Testis (tissue), 3 donors: ENCODE results near the gene PROSER3. TPM values are rescaled to one million over a fixed set of nuclear protein-coding genes. Genes with fewer than 3 reads are reported as not detected.

Source experiments
- DNase-seq: peaks from one replicate; pipeline ENCODE4 v3.0.0-alpha.2; 2019
- H3K27ac ChIP-seq, 2 donors: fragments of 200-600 bp; sonication (generic); one replicate each; pipeline ENCODE4 v1.5.1; 2019
- H3K27me3 ChIP-seq: fragments of 200-600 bp; sonication (generic); one replicate; pipeline ENCODE4 v1.5.1; 2019
- H3K36me3 ChIP-seq: fragments of 200-600 bp; sonication (generic); one replicate; pipeline ENCODE4 v1.5.1; 2017; ENCODE audit warnings: low read depth; ENCODE audit errors: missing control alignments
- H3K4me1 ChIP-seq: fragments of 200-600 bp; sonication (generic); one replicate; pipeline ENCODE4 v1.5.1; 2019
- H3K4me3 ChIP-seq, 2 donors: fragments of 200-600 bp; sonication (generic); one replicate each; pipeline ENCODE4 v1.5.1; 2017 to 2019
- H3K9me3 ChIP-seq: fragments of 200-600 bp; sonication (generic); one replicate; pipeline ENCODE4 v1.5.1; 2017
- CTCF ChIP-seq, 3 experiments: fragments of 450-650 bp in 2 of 3; fragments of 200-600 bp in 1 of 3; sonication (generic) in 1 of 3; IDR thresholded peaks; one replicate each; pipeline ENCODE4 v1.5.1; 2016 to 2019; ENCODE audit warnings: antibody characterized with exemption in 3 of 3, mild to moderate bottlenecking in 2 of 3, moderate library complexity in 1 of 3
- POLR2A ChIP-seq: fragments of 450-650 bp; IDR thresholded peaks from one replicate; pipeline ENCODE4 v1.6.1; 2017; ENCODE audit warnings: antibody characterized with exemption, mild to moderate bottlenecking, moderate library complexity
- WGBS, 2 donors: methylation state at CpG; one replicate each; pipeline ENCODE4 v1.1.5; 2018; 5-methylcytosine and 5-hydroxymethylcytosine counted together
- intact Hi-C: fragments of 100-400 bp; cut with DNase I; formaldehyde crosslinking; loops from one replicate; pipeline ENCODE4 v1.15.1; 2023; ENCODE audit warnings: low total_unique reads
- polyA plus RNA-seq: library from polyadenylated mRNA; stranded (reverse); fragments of 350-450 nt; fragmentation: Illumina TruSeq; extraction: RNeasy Lipid Tissue Mini Kit (QIAGEN cat#74804); gene quantifications from one replicate; pipeline ENCODE4 v1.2.3, GENCODE V29; 2014; ENCODE audit warnings: low read depth, low replicate concordance; ENCODE audit not compliant: insufficient read depth
- total RNA-seq, 2 donors: library from RNA; depleted of rRNA; stranded (reverse); fragments of >200 nt; gene quantifications; one replicate each; pipeline ENCODE4 v1.2.3, GENCODE V29; 2016

PROSER3 gene
- total and polyA plus RNA-seq, 3 donors from 2014 or later: 48.3 to 75.9 (median 72.0) TPM

GRCh38 chr19:35727053-35727955 lies 30.7 kb upstream of the PROSER3 start:
- no peak overlapping the region for H3K27ac ChIP-seq
- no peaks in the 10 kb centered on the region for H3K4me1 ChIP-seq
- no peak overlapping the region for H3K4me3 ChIP-seq
- WGBS, 2 donors: 93 to 95% methylated on average over 12 to 23 of the region's 25 CpGs
- H3K27me3 ChIP-seq: no peaks in the 10 kb centered on the region
- intact Hi-C loops: no loop called here
- no peak for DNase-seq
- no peaks in the 10 kb centered on the region for H3K9me3 ChIP-seq
- TF ChIP-seq POLR2A: no peak
- no peak for TF ChIP-seq CTCF (IDR thresholded peaks at IDR 0.05)
- H3K36me3 ChIP-seq: no peaks in the 10 kb centered on the region

GRCh38 chr19:35727956-35728706 lies 29.8 kb upstream of the PROSER3 start:
- no peak for DNase-seq
- no peaks in the 10 kb centered on the region for H3K27me3 ChIP-seq
- H3K36me3 ChIP-seq: no peaks in the 10 kb centered on the region
- TF ChIP-seq CTCF (IDR thresholded peaks at IDR 0.05) (no peak), POLR2A (no peak)
- H3K27ac ChIP-seq: no peak overlapping the region
- H3K4me3 ChIP-seq: no peak overlapping the region
- 89 to 93% methylated on average over 14 to 19 of the region's 19 CpGs for WGBS, 2 donors
- no peaks in the 10 kb centered on the region for H3K9me3 ChIP-seq
- intact Hi-C loops: no loop called here
- no peaks in the 10 kb centered on the region for H3K4me1 ChIP-seq

- no peaks in the 10 kb centered on the region for H3K36me3 ChIP-seq
- H3K27ac ChIP-seq: no peak overlapping the region
- intact Hi-C loops: no loop called here
- no peaks in the 10 kb centered on the region for H3K9me3 ChIP-seq
- H3K4me3 ChIP-seq: no peak overlapping the region
- no peaks in the 10 kb centered on the region for H3K27me3 ChIP-seq
- TF ChIP-seq CTCF (IDR thresholded peaks at IDR 0.05) (no peak), POLR2A (no peak)
- H3K4me1 ChIP-seq: no peaks in the 10 kb centered on the region
- WGBS, 2 donors: 87 to 92% methylated on average over 5 to 18 of the region's 18 CpGs
- DNase-seq: no peak
Measured at GRCh38 chr19:35729021-35729420, 29.0 kb upstream of the PROSER3 start.

- Histone ChIP-seq H3K27me3 (no peaks in the 10 kb centered on the region), H3K4me1 (no peaks in the 10 kb centered on the region), H3K36me3 (no peaks in the 10 kb centered on the region), H3K4me3 (no peak overlapping the region), H3K27ac (no peak overlapping the region), H3K9me3 (no peaks in the 10 kb centered on the region)
- TF ChIP-seq POLR2A (no peak), CTCF (IDR thresholded peaks at IDR 0.05) (no peak)
- intact Hi-C loops: no loop called here
- WGBS, 2 donors: 73 to 88% methylated on average over 3 to 11 of the region's 11 CpGs
- no peak for DNase-seq
Measured at GRCh38 chr19:35729763-35730162, 28.2 kb upstream of the PROSER3 start.
